Progenitor cell of endocrine pancreas (in vitro differentiated cells): ENCODE measurements around the gene PAQR7. TPM values are rescaled to one million over a fixed set of nuclear protein-coding genes. Genes with fewer than 3 reads are reported as not detected.

Experiments
- DNase-seq: peaks from one replicate; pipeline ENCODE4 v3.0.0; 2021; ENCODE audit warnings: low spot score; ENCODE audit not compliant: unreplicated experiment
- H3K27ac Mint-ChIP-seq: 2 replicates; pipeline ENCODE4 v1.8.0; 2021; ENCODE audit warnings: mild to moderate bottlenecking, moderate library complexity, mixed read lengths
- H3K27me3 Mint-ChIP-seq: 2 replicates; pipeline ENCODE4 v1.8.0; 2021; ENCODE audit warnings: mixed read lengths
- H3K36me3 Mint-ChIP-seq: 2 replicates; pipeline ENCODE4 v1.8.0; 2022; ENCODE audit warnings: mixed read lengths; ENCODE audit not compliant: insufficient read depth
- H3K4me1 Mint-ChIP-seq: 2 replicates; pipeline ENCODE4 v1.8.0; 2021; ENCODE audit warnings: low read depth, mixed read lengths
- H3K4me3 Mint-ChIP-seq: 2 replicates; pipeline ENCODE4 v1.8.0; 2021; ENCODE audit warnings: low read depth, mild to moderate bottlenecking, moderate library complexity, mixed read lengths
- H3K9me3 Mint-ChIP-seq: 2 replicates; pipeline ENCODE4 v1.8.0; 2021; ENCODE audit warnings: low read depth, mixed read lengths
- CTCF ChIP-seq: fragments of 200-600 bp; sonication (generic); IDR thresholded peaks from one replicate; pipeline ENCODE4 v1.5.0; 2021; ENCODE audit warnings: antibody characterized with exemption, mild to moderate bottlenecking; ENCODE audit not compliant: unreplicated experiment
- total RNA-seq: library from RNA; stranded (reverse); gene quantifications from 2 replicates; pipeline ENCODE4 v1.2.1, GENCODE V29; 2021

PAQR7 gene
- total RNA-seq, 1 donor from 2014 or later, result 21.0 TPM

- no peaks in the 10 kb centered on the region for H3K27me3 Mint-ChIP-seq
- DNase-seq, result no peak
- H3K4me1 Mint-ChIP-seq, result peaks cover 6% of the 10 kb centered on the region
- H3K9me3 Mint-ChIP-seq, result no peaks in the 10 kb centered on the region
- TF ChIP-seq CTCF, result no peak
- no peaks in the 10 kb centered on the region for H3K36me3 Mint-ChIP-seq
- no peak overlapping the region for H3K27ac Mint-ChIP-seq
- no peak overlapping the region for H3K4me3 Mint-ChIP-seq
Measured at GRCh38 chr1:25911162-25911561, 35.7 kb upstream of the PAQR7 start.

- DNase-seq, result no peak
- peaks cover 15% of the 10 kb centered on the region for H3K4me1 Mint-ChIP-seq
- H3K4me3 Mint-ChIP-seq, result no peak overlapping the region
- H3K9me3 Mint-ChIP-seq, result no peaks in the 10 kb centered on the region
- no peak overlapping the region for H3K27ac Mint-ChIP-seq
- H3K27me3 Mint-ChIP-seq, result no peaks in the 10 kb centered on the region
- no peak for TF ChIP-seq CTCF
- H3K36me3 Mint-ChIP-seq, result peaks cover 6% of the 10 kb centered on the region
Measured at GRCh38 chr1:25909040-25909439, 33.5 kb upstream of the PAQR7 start.

GRCh38 chr1:25908161-25908560, 32.7 kb upstream of the PAQR7 start:
- H3K4me1 Mint-ChIP-seq, result peaks cover 22% of the 10 kb centered on the region
- no peak for DNase-seq
- no peak for TF ChIP-seq CTCF

GRCh38 chr1:25907601-25908000, 32.1 kb upstream of the PAQR7 start:
- Mint-ChIP-seq H3K4me3 (peak overlapping the region; percentile 96), H3K27ac (peak overlapping the region; percentile 94)
- no peak for TF ChIP-seq CTCF

More at GRCh38 chr1:25908161-25908560, 32.7 kb upstream of the PAQR7 start:
- no peaks in the 10 kb centered on the region for H3K27me3 Mint-ChIP-seq
- peaks cover 10% of the 10 kb centered on the region for H3K36me3 Mint-ChIP-seq
- no peak overlapping the region for H3K4me3 Mint-ChIP-seq
- H3K27ac Mint-ChIP-seq, result no peak overlapping the region
- H3K9me3 Mint-ChIP-seq, result no peaks in the 10 kb centered on the region

GRCh38 chr1:25906644-25907300, 31.3 kb upstream of the PAQR7 start:
- H3K4me3 Mint-ChIP-seq, result peak overlapping the region; percentile 96
- DNase-seq, result peak; percentile 33
- no peak for TF ChIP-seq CTCF
- H3K27me3 Mint-ChIP-seq, result no peaks in the 10 kb centered on the region
- peaks cover 29% of the 10 kb centered on the region for H3K4me1 Mint-ChIP-seq
- no peaks in the 10 kb centered on the region for H3K9me3 Mint-ChIP-seq
- peak overlapping the region; percentile 94 for H3K27ac Mint-ChIP-seq
- H3K36me3 Mint-ChIP-seq, result peaks cover 14% of the 10 kb centered on the region

More at GRCh38 chr1:25907601-25908000, 32.1 kb upstream of the PAQR7 start:
- H3K27me3 Mint-ChIP-seq, result no peaks in the 10 kb centered on the region
- H3K4me1 Mint-ChIP-seq, result peaks cover 26% of the 10 kb centered on the region
- H3K9me3 Mint-ChIP-seq, result no peaks in the 10 kb centered on the region
- DNase-seq, result no peak
- peaks cover 12% of the 10 kb centered on the region for H3K36me3 Mint-ChIP-seq
